GM12801 (cell line): ENCODE results near the gene KCNQ2.

ENCODE experiments used
- TF ChIP-seq, protein P1 (sequence below): IDR thresholded peaks from one replicate; pipeline ENCODE4 v1.5.1; 2011; ENCODE audit warnings: control low read depth; ENCODE audit not compliant: insufficient read length; ENCODE audit errors: extremely low read depth

The KCNQ2 gene

GRCh38 chr20:63443606-63444395, 28.7 kb downstream of the KCNQ2 start:
- TF ChIP-seq, protein P1, sequence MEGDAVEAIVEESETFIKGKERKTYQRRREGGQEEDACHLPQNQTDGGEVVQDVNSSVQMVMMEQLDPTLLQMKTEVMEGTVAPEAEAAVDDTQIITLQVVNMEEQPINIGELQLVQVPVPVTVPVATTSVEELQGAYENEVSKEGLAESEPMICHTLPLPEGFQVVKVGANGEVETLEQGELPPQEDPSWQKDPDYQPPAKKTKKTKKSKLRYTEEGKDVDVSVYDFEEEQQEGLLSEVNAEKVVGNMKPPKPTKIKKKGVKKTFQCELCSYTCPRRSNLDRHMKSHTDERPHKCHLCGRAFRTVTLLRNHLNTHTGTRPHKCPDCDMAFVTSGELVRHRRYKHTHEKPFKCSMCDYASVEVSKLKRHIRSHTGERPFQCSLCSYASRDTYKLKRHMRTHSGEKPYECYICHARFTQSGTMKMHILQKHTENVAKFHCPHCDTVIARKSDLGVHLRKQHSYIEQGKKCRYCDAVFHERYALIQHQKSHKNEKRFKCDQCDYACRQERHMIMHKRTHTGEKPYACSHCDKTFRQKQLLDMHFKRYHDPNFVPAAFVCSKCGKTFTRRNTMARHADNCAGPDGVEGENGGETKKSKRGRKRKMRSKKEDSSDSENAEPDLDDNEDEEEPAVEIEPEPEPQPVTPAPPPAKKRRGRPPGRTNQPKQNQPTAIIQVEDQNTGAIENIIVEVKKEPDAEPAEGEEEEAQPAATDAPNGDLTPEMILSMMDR = no peak

GRCh38 chr20:63442100-63442493, 30.4 kb downstream of the KCNQ2 start:
- TF ChIP-seq, protein P1 = no peak

DNA sequence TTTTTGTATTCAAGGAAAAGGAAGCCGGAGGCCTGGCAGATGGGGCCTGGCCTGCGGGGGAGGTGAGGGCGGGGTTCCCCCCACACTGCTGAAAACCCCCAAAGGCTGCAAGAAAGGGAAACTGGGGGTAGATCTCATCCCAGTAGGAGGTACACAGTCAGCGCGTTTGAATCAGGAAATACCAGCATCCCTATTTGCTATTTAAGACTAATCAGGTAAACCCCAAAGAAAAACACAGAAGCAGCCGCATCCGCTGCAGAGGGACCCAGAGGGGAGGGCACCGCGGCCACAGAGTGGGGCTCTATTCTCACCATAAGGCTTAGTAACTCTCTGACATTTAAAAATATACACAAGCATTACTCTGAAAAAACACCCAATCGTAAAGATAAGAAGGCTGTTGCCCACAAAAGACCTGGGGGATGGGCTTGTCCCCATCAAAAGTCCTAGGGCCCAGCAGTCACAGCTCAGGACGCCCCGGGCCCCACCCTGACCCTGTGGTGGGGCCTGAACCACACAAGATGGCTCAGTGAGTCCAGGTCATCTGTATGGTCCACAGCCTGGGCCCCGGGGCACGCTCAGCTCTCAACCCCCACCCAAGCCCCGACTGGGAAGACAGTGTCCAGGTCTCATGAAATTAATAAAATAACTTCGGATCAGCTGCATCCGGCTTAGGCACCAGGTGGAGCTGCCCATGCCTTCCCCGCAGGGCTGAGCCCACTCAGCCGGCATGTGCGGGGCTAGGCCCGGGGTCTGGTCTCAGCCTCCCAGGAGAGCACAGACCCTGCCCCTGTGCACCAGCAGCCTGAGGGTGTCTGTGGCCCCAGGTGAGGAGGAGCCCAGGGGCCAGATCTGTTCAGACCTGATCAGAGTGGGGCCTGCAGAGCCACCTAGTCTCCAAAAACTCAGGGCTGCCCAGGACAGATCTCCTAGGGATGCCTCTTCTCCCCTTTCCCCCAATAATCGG, 31.0 kb downstream of the KCNQ2 start:
- TF ChIP-seq, protein P1 = no peak

DNA sequence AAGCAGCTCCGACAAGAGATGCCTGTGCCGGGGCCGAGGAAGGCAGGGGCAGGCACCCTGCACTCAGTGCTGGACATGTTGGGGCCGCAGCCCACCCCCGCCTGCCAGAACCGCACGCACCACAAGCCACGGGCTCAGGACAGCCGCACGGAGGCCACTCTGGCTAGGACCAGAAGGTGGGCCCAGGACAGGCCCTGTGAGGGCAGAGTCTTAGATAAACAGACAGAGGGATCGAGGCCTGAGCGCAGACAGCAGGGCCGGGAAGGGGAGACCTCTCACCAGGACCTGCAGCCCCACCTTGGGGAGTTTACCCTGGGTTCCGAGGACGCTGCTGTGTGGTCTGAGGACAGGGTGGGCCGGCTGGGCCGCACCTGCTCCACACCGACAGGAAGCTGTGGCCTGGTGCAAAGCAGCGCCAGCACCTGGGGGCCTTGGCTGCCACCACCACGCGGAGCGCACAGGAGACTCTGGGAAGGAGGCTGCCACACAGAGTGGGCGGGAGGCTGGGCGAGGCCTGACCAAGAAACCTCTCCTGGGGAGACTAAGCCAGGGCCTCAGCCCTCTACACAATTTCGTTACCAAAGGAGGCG, 32.0 kb downstream of the KCNQ2 start:
- TF ChIP-seq, protein P1 = no peak

GRCh38 chr20:63439866-63440265, 32.6 kb downstream of the KCNQ2 start:
- TF ChIP-seq, protein P1 = no peak

DNA sequence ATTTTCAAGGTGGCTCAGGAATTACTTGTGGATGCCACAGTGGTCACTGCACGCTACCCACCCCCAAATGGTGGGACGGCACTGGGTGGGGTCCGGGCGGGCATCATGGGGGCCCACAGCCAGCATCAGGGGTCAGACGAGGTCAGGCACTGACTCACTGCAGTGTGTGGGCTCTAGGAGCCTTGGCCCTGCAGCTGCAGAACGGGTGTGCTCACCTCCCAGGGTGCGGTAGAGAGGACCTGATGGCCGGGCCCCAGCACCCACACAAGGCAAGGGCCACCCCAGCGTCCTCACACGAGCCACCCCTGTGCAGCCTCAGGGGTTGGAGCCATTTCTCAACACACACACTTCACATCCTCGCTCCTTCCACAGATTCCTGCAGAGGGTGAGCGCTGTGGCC, 34.3 kb downstream of the KCNQ2 start:
- TF ChIP-seq, protein P1 = no peak

DNA sequence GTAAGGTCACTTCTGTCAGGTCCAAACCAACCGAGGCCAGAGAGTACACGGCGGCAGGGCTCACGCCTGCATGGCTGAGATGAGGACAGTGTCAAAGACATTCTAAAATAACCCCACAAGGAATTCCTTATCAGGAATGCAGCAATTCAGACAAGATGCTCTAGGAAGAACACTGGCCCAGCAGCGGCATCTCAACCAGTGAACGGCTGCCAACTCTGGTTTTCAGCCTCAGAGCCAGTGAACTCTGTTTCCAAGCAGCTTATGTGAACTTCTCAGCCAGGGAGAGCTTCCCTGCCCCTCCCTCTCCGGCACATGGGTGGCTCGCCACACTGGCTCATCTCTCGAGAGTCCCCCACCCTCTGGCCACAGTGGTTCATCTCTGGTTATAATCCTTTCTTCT, 36.9 kb downstream of the KCNQ2 start:
- TF ChIP-seq, protein P1 = no peak
